HCT116 (cell line): Measurements from ENCODE around the gene STUM. TPM values are rescaled to one million over a fixed set of nuclear protein-coding genes. Genes with fewer than 3 reads are reported as not detected.

Source experiments
- ATAC-seq: fragments of 200-7000 bp; cut with Tn5 transposase; 2 replicates; pipeline ENCODE4 v1.9.1; 2020; ENCODE audit warnings: mild to moderate bottlenecking, moderate library complexity
- BruUV-seq: library from RNA; stranded (reverse); fragments of 400-500 nt; replicated peaks from 2 replicates; lab custom pipeline; 2021; lab: Mats Ljungman, UMichigan
- CTCF ChIA-PET: fragments of 300-600 bp; sonication (Branson Sonifier 250); formaldehyde crosslinking; loops from one replicate; lab custom pipeline; 2021; ENCODE audit warnings: antibody characterized with exemption; lab: Charles Lee
- POLR2A ChIA-PET: fragments of 300-600, 350-600 bp; sonication (Branson Sonifier 250); formaldehyde crosslinking; loops from one replicate; lab custom pipeline; 2021; ENCODE audit warnings: antibody characterized with exemption; lab: Charles Lee
- RAD21 ChIA-PET, 2 experiments: fragments of 300-600 bp; sonication (Branson Sonifier 250); formaldehyde crosslinking; loops; one replicate each; lab custom pipeline; 2023; ENCODE audit warnings: low total read pairs in 2 of 2; ENCODE audit not compliant: uncharacterized antibody in 2 of 2, unreplicated experiment in 2 of 2, low non-redundant PET in 1 of 2; lab: Charles Lee
- DNase-seq: peaks from one replicate; pipeline ENCODE4 v3.0.0-alpha.2; 2010; ENCODE audit warnings: low read depth, low spot score
- H2AFZ ChIP-seq: fragments of 200-600 bp; shearing (Covaris generic), sonication (generic); 2 replicates; pipeline ENCODE4 v1.6.1; 2017; ENCODE audit warnings: low read depth, mixed run types, mixed read lengths, antibody characterized with exemption, low read length; ENCODE audit not compliant: poor library complexity, severe bottlenecking
- H3K27ac ChIP-seq: 2 replicates; pipeline ENCODE4 v1.5.1; 2012; ENCODE audit warnings: low read depth, low read length
- H3K27me3 ChIP-seq: fragments of 200-600 bp; sonication (generic); 2 replicates; pipeline ENCODE4 v1.6.1; 2016; ENCODE audit warnings: mixed run types, low read length, mixed read lengths; ENCODE audit not compliant: insufficient read depth
- H3K36me3 ChIP-seq, 2 experiments: fragments of 200-500 bp in 1 of 2; fragments of 200-600 bp in 1 of 2; sonication (Bioruptor generic) in 1 of 2; sonication (generic) in 1 of 2; 2 replicates each; pipeline versions ENCODE4 v1.5.1 to v1.6.1; 2014 to 2016; ENCODE audit warnings: low read length in 2 of 2, inconsistent platforms in 1 of 2, mixed read lengths in 1 of 2, mixed run types in 1 of 2; ENCODE audit not compliant: insufficient read depth in 2 of 2, control insufficient read depth in 1 of 2
- H3K4me1 ChIP-seq, 2 experiments: fragments of 200-600 bp in 1 of 2; sonication (generic) in 1 of 2; 2 replicates each; pipeline versions ENCODE4 v1.5.1 to v1.6.1; 2012 to 2017; ENCODE audit warnings: low read length in 2 of 2, inconsistent platforms in 1 of 2, mild to moderate bottlenecking in 1 of 2, mixed read lengths in 1 of 2, mixed run types in 1 of 2, moderate library complexity in 1 of 2; ENCODE audit not compliant: insufficient read depth in 2 of 2, control insufficient read depth in 1 of 2
- H3K4me2 ChIP-seq: fragments of 200-600 bp; sonication (generic); 2 replicates; pipeline ENCODE4 v1.6.1; 2017; ENCODE audit warnings: mixed run types, low read length, mixed read lengths
- H3K4me3 ChIP-seq, 2 experiments: fragments of 200-600 bp in 1 of 2; sonication (generic) in 1 of 2; replicated peaks in 1 of 2; 2 replicates each; pipeline ENCODE4 v1.5.1; 2011 to 2016; ENCODE audit warnings: low read length in 2 of 2, control low read depth in 1 of 2, low read depth in 1 of 2, mild to moderate bottlenecking in 1 of 2, mixed read lengths in 1 of 2, mixed run types in 1 of 2
- H3K79me2 ChIP-seq: fragments of 200-600 bp; sonication (generic); 2 replicates; pipeline ENCODE4 v1.6.1; 2017; ENCODE audit warnings: mild to moderate bottlenecking, mixed run types, low read length, moderate library complexity, mixed read lengths; ENCODE audit not compliant: insufficient read depth
- H3K9ac ChIP-seq: fragments of 200-600 bp; sonication (generic); 2 replicates; pipeline ENCODE4 v1.6.1; 2016; ENCODE audit warnings: low read length, mixed read lengths
- H3K9me2 ChIP-seq: fragments of 200-600 bp; sonication (generic), shearing (Covaris generic); 2 replicates; pipeline ENCODE4 v1.6.1; 2017; ENCODE audit warnings: mixed run types, mild to moderate bottlenecking, moderate library complexity; ENCODE audit not compliant: insufficient read depth
- H3K9me3 ChIP-seq, 2 experiments: fragments of 200-500 bp in 1 of 2; fragments of 200-600 bp in 1 of 2; sonication (Bioruptor generic) in 1 of 2; sonication (generic) in 1 of 2; 2 replicates each; pipeline ENCODE4 v1.6.1; 2014 to 2017; ENCODE audit warnings: low read length in 2 of 2, mixed read lengths in 2 of 2, inconsistent platforms in 1 of 2, low read depth in 1 of 2, mild to moderate bottlenecking in 1 of 2, mixed run types in 1 of 2, moderate library complexity in 1 of 2; ENCODE audit not compliant: control insufficient read depth in 1 of 2, insufficient read depth in 1 of 2
- H4K20me1 ChIP-seq: fragments of 200-600 bp; sonication (generic), shearing (Covaris generic); 2 replicates; pipeline ENCODE4 v1.6.1; 2017; ENCODE audit warnings: mixed run types, mild to moderate bottlenecking, moderate library complexity; ENCODE audit not compliant: insufficient read depth
- ATF3 ChIP-seq: IDR thresholded peaks from 2 replicates; pipeline ENCODE4 v1.6.1; 2012
- CBX3 ChIP-seq: IDR thresholded peaks from 2 replicates; pipeline ENCODE4 v1.6.1; 2012; ENCODE audit warnings: low read depth
- CEBPB ChIP-seq: IDR thresholded peaks from 2 replicates; pipeline ENCODE4 v1.6.1; 2012; ENCODE audit warnings: low read depth
- EGR1 ChIP-seq: IDR thresholded peaks from 2 replicates; pipeline ENCODE4 v1.6.1; 2012; ENCODE audit warnings: low read depth
- EZH2 ChIP-seq: fragments of 200-600 bp; sonication (generic); IDR thresholded peaks from 2 replicates; pipeline ENCODE4 v1.6.1; 2017; ENCODE audit warnings: antibody characterized with exemption, mixed run types
- EZH2phosphoT487 ChIP-seq: fragments of 200-600 bp; IDR thresholded peaks from 2 replicates; pipeline ENCODE4 v1.6.1; 2018; ENCODE audit warnings: antibody characterized with exemption, borderline replicate concordance
- POLR2A ChIP-seq: IDR thresholded peaks from 2 replicates; pipeline ENCODE4 v1.7.0; 2011; ENCODE audit warnings: borderline replicate concordance; ENCODE audit not compliant: insufficient read depth, insufficient read length; ENCODE audit errors: extremely low read depth
- intact Hi-C: fragments of 100-400 bp; cut with micrococcal nuclease; formaldehyde crosslinking; loops from 2 replicates; pipeline ENCODE4 v1.10.0; 2022
- total RNA-seq: library from RNA; stranded (reverse); gene quantifications from one replicate; pipeline ENCODE4 v1.2.1, GENCODE V29; 2021; ENCODE audit not compliant: unreplicated experiment
- TF ChIP-seq, protein P1 (sequence below): IDR thresholded peaks from 2 replicates; pipeline ENCODE4 v1.6.1; 2011; ENCODE audit warnings: mild to moderate bottlenecking, low read length, moderate library complexity; ENCODE audit not compliant: insufficient replicate concordance; ENCODE audit errors: extremely low read depth
- TF ChIP-seq, protein P2 (sequence below), 3 experiments: fragments of 200-600 bp in 1 of 3; sonication (generic) in 1 of 3; IDR thresholded peaks in 2 of 3; conservative IDR thresholded peaks in 1 of 3; 2 replicates each; pipeline ENCODE4 v1.5.1; 2012 to 2017; ENCODE audit warnings: low read depth in 2 of 3, low read length in 2 of 3, antibody characterized with exemption in 1 of 3, borderline replicate concordance in 1 of 3, control low read depth in 1 of 3, mild to moderate bottlenecking in 1 of 3, mixed read lengths in 1 of 3, mixed run types in 1 of 3, moderate library complexity in 1 of 3; ENCODE audit not compliant: insufficient read depth in 1 of 3

The STUM gene
- total RNA-seq, 1 experiment from 2014 or later = not detected

- Histone ChIP-seq H2AFZ (no peak overlapping the region), H3K4me2 (no peak overlapping the region), H4K20me1 (no peaks in the 10 kb centered on the region), H3K4me1 (peaks cover 0 to 3% of the 10 kb centered on the region in 2 experiments; a peak in 1 of 4 replicates), H3K9me3 (no peaks in the 10 kb centered on the region), H3K9me2 (no peaks in the 10 kb centered on the region), H3K4me3 (no peak overlapping the region), H3K36me3 (no peaks in the 10 kb centered on the region), H3K9ac (no peak overlapping the region), H3K79me2 (no peaks in the 10 kb centered on the region), H3K27ac (no peak overlapping the region), H3K27me3 (0 out of 2 replicates have a peak, but pooled peaks cover 8% of the 10 kb centered on the region)
- ChIA-PET CTCF (interaction anchor here (1.0 kb wide), 1 partner anchor 55 kb away, joined by 3 read pairs; no protein-coding TSS in a partner anchor), POLR2A (no interaction called here), RAD21 (no interaction called here)
- no TSS peak for BruUV-seq
- intact Hi-C loops = no loop called here
- ATAC-seq (no peak), DNase-seq (no peak)
- TF ChIP-seq, protein P1, sequence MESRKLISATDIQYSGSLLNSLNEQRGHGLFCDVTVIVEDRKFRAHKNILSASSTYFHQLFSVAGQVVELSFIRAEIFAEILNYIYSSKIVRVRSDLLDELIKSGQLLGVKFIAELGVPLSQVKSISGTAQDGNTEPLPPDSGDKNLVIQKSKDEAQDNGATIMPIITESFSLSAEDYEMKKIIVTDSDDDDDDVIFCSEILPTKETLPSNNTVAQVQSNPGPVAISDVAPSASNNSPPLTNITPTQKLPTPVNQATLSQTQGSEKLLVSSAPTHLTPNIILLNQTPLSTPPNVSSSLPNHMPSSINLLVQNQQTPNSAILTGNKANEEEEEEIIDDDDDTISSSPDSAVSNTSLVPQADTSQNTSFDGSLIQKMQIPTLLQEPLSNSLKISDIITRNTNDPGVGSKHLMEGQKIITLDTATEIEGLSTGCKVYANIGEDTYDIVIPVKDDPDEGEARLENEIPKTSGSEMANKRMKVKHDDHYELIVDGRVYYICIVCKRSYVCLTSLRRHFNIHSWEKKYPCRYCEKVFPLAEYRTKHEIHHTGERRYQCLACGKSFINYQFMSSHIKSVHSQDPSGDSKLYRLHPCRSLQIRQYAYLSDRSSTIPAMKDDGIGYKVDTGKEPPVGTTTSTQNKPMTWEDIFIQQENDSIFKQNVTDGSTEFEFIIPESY = no peak
- TF ChIP-seq CEBPB = no peak
Measured at GRCh38 chr1:226602186-226603021, 53.8 kb downstream of the STUM start.

DNA sequence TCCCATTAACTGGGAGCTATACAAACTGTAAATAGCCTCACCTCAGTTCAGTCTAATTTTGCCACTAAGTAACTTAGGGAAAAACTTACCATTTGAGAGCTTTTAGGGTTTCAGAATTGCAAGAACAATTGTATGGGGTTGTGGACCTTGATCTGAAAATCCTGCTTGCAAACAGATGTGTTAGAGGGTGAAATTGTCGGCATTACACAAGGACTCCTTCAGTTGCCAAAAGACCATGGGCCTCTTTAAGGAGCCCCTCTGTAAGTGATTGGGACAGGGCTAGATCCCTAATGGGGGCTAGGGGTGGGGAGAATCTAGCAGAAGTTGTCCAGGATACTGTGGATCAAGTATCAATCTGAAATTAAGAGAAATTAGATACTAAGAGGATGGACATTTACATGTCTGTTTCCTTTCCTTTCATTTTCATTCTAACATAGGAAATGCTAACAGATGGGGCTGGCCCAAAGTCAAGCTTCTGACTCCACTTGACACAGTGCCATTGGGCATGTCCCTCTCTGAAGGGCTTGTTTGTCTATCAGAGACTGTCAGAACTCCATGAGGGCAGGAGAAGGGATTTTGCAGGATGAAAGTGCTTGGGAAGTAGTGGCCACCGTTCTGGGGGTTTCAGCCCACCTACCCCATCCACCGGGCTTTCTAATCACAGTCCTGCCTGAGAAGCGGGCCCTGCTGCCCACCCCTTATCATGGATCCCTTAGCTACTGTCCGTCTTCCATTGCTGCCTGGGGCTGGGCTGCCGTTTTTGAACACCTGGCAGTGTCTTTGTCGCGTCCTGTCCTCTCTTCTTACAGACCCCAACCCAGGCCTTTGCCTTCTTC, 54.7 kb downstream of the STUM start:
- ChIA-PET RAD21 (no interaction called here), POLR2A (no interaction called here), CTCF (interaction anchor here (1.0 to 1.3 kb wide), 2 partner anchors 10 to 56 kb away, joined by 3 read pairs; no protein-coding TSS in a partner anchor)
- H3K27me3 ChIP-seq = 0 out of 2 replicates have a peak, but pooled peaks cover 8% of the 10 kb centered on the region
- H2AFZ ChIP-seq = no peak overlapping the region
- no peaks in the 10 kb centered on the region for H4K20me1 ChIP-seq
- no peak overlapping the region for H3K4me3 ChIP-seq
- no peaks in the 10 kb centered on the region for H3K9me3 ChIP-seq
- no peaks in the 10 kb centered on the region for H3K9me2 ChIP-seq
- ATAC-seq (no peak), DNase-seq (no peak)
- H3K4me2 ChIP-seq = no peak overlapping the region
- H3K79me2 ChIP-seq = no peaks in the 10 kb centered on the region
- H3K36me3 ChIP-seq = no peaks in the 10 kb centered on the region
- intact Hi-C loops = no loop called here
- peaks cover 0 to 3% of the 10 kb centered on the region in 2 experiments; a peak in 1 of 4 replicates for H3K4me1 ChIP-seq
- no peak overlapping the region for H3K9ac ChIP-seq
- BruUV-seq = no TSS peak
- no peak overlapping the region for H3K27ac ChIP-seq
- TF ChIP-seq EZH2 (no peak), ATF3 (no peak), POLR2A (no peak), EGR1 (no peak), EZH2phosphoT487 (no peak), CBX3 (no peak)
- TF ChIP-seq, protein P1 = no peak
- TF ChIP-seq, protein P2, sequence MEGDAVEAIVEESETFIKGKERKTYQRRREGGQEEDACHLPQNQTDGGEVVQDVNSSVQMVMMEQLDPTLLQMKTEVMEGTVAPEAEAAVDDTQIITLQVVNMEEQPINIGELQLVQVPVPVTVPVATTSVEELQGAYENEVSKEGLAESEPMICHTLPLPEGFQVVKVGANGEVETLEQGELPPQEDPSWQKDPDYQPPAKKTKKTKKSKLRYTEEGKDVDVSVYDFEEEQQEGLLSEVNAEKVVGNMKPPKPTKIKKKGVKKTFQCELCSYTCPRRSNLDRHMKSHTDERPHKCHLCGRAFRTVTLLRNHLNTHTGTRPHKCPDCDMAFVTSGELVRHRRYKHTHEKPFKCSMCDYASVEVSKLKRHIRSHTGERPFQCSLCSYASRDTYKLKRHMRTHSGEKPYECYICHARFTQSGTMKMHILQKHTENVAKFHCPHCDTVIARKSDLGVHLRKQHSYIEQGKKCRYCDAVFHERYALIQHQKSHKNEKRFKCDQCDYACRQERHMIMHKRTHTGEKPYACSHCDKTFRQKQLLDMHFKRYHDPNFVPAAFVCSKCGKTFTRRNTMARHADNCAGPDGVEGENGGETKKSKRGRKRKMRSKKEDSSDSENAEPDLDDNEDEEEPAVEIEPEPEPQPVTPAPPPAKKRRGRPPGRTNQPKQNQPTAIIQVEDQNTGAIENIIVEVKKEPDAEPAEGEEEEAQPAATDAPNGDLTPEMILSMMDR (IDR thresholded peaks at IDR 0.05 in 2 of 3, conservative IDR thresholded peaks at IDR 0.05 in 1 of 3; ENCODE audit: borderline replicate concordance in 1 of 3, insufficient read depth in 1 of 3, low read depth in 2 of 3, low read length in 2 of 3) = no peak
